GM12864 (cell line): ENCODE results near the gene ALPP.
"Not testable (repeated sequence)": the region's sequence is repeated elsewhere in the genome, so short reads cannot be mapped to it uniquely, and the experiment has no call there.

Source experiments
- DNase-seq: peaks from one replicate; pipeline ENCODE4 v3.0.0-alpha.2; 2011; ENCODE audit warnings: low read depth
- H3K4me3 ChIP-seq: 2 replicates; pipeline ENCODE4 v1.5.1; 2011; ENCODE audit warnings: mild to moderate bottlenecking, low read depth, low read length, control low read depth
- CTCF ChIP-seq: IDR thresholded peaks from 2 replicates; pipeline ENCODE4 v1.5.1; 2011; ENCODE audit warnings: low read depth, mild to moderate bottlenecking, moderate library complexity, low read length, control low read depth, inconsistent platforms; ENCODE audit errors: missing control alignments

The ALPP gene

GRCh38 chr2:232384466-232384865, 5.9 kb downstream of the ALPP start:
- H3K4me3 ChIP-seq, result no peak overlapping the region
- TF ChIP-seq CTCF, result no peak
- DNase-seq, result no peak

- H3K4me3 ChIP-seq, DNase-seq: not testable (repeated sequence)
Observed at GRCh38 chr2:232385058-232385457, 6.5 kb downstream of the ALPP start.

- TF ChIP-seq CTCF, result no peak
- DNase-seq, result no peak
- H3K4me3 ChIP-seq, result no peak overlapping the region
Observed at GRCh38 chr2:232385660-232386489, 7.3 kb downstream of the ALPP start.

GRCh38 chr2:232386490-232386739, 7.9 kb downstream of the ALPP start:
- DNase-seq, result no peak
- no peak overlapping the region for H3K4me3 ChIP-seq
- TF ChIP-seq CTCF, result no peak

GRCh38 chr2:232386740-232387450, 8.3 kb downstream of the ALPP start:
- H3K4me3 ChIP-seq, result no peak overlapping the region
- DNase-seq, result no peak
- no peak for TF ChIP-seq CTCF

GRCh38 chr2:232387451-232388171, 9.1 kb downstream of the ALPP start:
- no peak for DNase-seq
- no peak overlapping the region for H3K4me3 ChIP-seq
- TF ChIP-seq CTCF, result no peak

- no peak for DNase-seq
- no peak for TF ChIP-seq CTCF
- no peak overlapping the region for H3K4me3 ChIP-seq
Observed at GRCh38 chr2:232388324-232388891, 9.9 kb downstream of the ALPP start.
